HepG2 (cell line): ENCODE measurements around the gene MS4A6A. TPM values are rescaled to one million over a fixed set of nuclear protein-coding genes. Genes with fewer than 3 reads are reported as not detected.

ENCODE experiments used
- GMEB2 ChIP-seq: IDR thresholded peaks from 2 replicates; pipeline ENCODE4 v1.6.1; 2016; ENCODE audit warnings: missing biosample characterization, missing genetic modification reagents, low read depth
- HMG20A ChIP-seq: IDR thresholded peaks from 2 replicates; pipeline ENCODE4 v1.6.1; 2016; ENCODE audit warnings: borderline replicate concordance
- HNRNPL ChIP-seq: fragments of 200-400 bp; formaldehyde crosslinking; IDR thresholded peaks from 2 replicates; pipeline ENCODE4 v1.6.1; 2017; ENCODE audit warnings: mild to moderate bottlenecking, low read depth, low read length
- KDM1A ChIP-seq: IDR thresholded peaks from 2 replicates; pipeline ENCODE4 v1.6.1; 2016; ENCODE audit warnings: missing compliant biosample characterization
- MED13 ChIP-seq: sonication (generic); formaldehyde crosslinking; IDR thresholded peaks from 2 replicates; pipeline ENCODE4 v1.5.0; 2020; ENCODE audit warnings: missing genetic modification reagents
- NFE2L1 ChIP-seq: sonication (generic); formaldehyde crosslinking; IDR thresholded peaks from 2 replicates; pipeline ENCODE4 v1.4.0; 2020; ENCODE audit warnings: missing genetic modification reagents, mild to moderate bottlenecking, borderline replicate concordance
- PAX8 ChIP-seq: sonication (generic); formaldehyde crosslinking; IDR thresholded peaks from 2 replicates; pipeline ENCODE4 v1.8.0; 2022; ENCODE audit warnings: mild to moderate bottlenecking, missing genetic modification reagents, borderline replicate concordance
- REXO4 ChIP-seq: sonication (generic); formaldehyde crosslinking; IDR thresholded peaks from 2 replicates; pipeline ENCODE4 v1.8.0; 2022; ENCODE audit warnings: missing genetic modification reagents, mild to moderate bottlenecking, borderline replicate concordance
- TBX3 ChIP-seq: fragments of 450-650 bp; IDR thresholded peaks from 2 replicates; pipeline ENCODE4 v1.6.1; 2017; ENCODE audit warnings: antibody characterized with exemption, mild to moderate bottlenecking, inconsistent platforms, borderline replicate concordance
- TSC22D2 ChIP-seq: sonication (generic); formaldehyde crosslinking; IDR thresholded peaks from 2 replicates; pipeline ENCODE4 v1.5.1; 2020; ENCODE audit warnings: missing genetic modification reagents, mild to moderate bottlenecking, borderline replicate concordance
- ZFP36L2 ChIP-seq: sonication (generic); formaldehyde crosslinking; IDR thresholded peaks from 2 replicates; pipeline ENCODE4 v1.4.0; 2020; ENCODE audit warnings: missing genetic modification reagents
- ZFY ChIP-seq: sonication (generic); formaldehyde crosslinking; IDR thresholded peaks from 2 replicates; pipeline ENCODE4 v1.4.0; 2020; ENCODE audit warnings: missing genetic modification reagents
- ZNF205 ChIP-seq: IDR thresholded peaks from 2 replicates; pipeline ENCODE4 v1.6.1; 2018; ENCODE audit warnings: missing biosample characterization, missing genetic modification reagents
- ZNF253 ChIP-seq: sonication (generic); formaldehyde crosslinking; IDR thresholded peaks from 2 replicates; pipeline ENCODE4 v1.8.0; 2022; ENCODE audit warnings: mild to moderate bottlenecking, missing genetic modification reagents, borderline replicate concordance
- ZNF431 ChIP-seq: sonication (generic); formaldehyde crosslinking; IDR thresholded peaks from 2 replicates; pipeline ENCODE4 v1.9.0; 2022; ENCODE audit warnings: missing genetic modification reagents, low read depth, mild to moderate bottlenecking, borderline replicate concordance
- ZNF530 ChIP-seq: sonication (generic); formaldehyde crosslinking; IDR thresholded peaks from 2 replicates; pipeline ENCODE4 v1.5.0; 2020; ENCODE audit warnings: low read depth, mild to moderate bottlenecking, missing genetic modification reagents
- ZNF670 ChIP-seq: sonication (generic); formaldehyde crosslinking; IDR thresholded peaks from 2 replicates; pipeline ENCODE4 v1.8.0; 2022; ENCODE audit warnings: mild to moderate bottlenecking, missing genetic modification reagents, borderline replicate concordance
- ZNF703 ChIP-seq: sonication (generic); formaldehyde crosslinking; IDR thresholded peaks from 2 replicates; pipeline ENCODE4 v1.5.1; 2020; ENCODE audit warnings: missing genetic modification reagents, mild to moderate bottlenecking, moderate library complexity, borderline replicate concordance
- ZNF776 ChIP-seq: sonication (generic); formaldehyde crosslinking; IDR thresholded peaks from 2 replicates; pipeline ENCODE4 v1.4.0; 2020; ENCODE audit warnings: mild to moderate bottlenecking, missing genetic modification reagents
- polyA plus RNA-seq, 8 experiments: library from polyadenylated mRNA; depleted of rRNA in 3 of 8; stranded (reverse) in 7 of 8; unstranded in 1 of 8; fragments of >200 nt; fragmentation: Illumina TruSeq in 4 of 8; extraction: Trizol in 4 of 8; gene quantifications; 2 replicates each; pipeline versions ENCODE4 v1.2.1 to v1.2.3, GENCODE V29; 2011 to 2016; ENCODE audit warnings: low read depth in 4 of 8, missing spikeins in 1 of 8, mixed read lengths in 1 of 8; ENCODE audit not compliant: insufficient read depth in 1 of 8
- total RNA-seq, 5 experiments: library from RNA; depleted of rRNA; stranded (reverse); fragments of >200 nt; fragmentation: Illumina TruSeq; extraction: Trizol; gene quantifications; 2 replicates each; pipeline ENCODE4 v1.2.3, GENCODE V29; 2016; ENCODE audit warnings: low read depth in 1 of 5
- TF ChIP-seq, protein P1 (sequence below): fragments of 450-650 bp; IDR thresholded peaks from 2 replicates; pipeline ENCODE4 v1.6.1; 2017; ENCODE audit warnings: mild to moderate bottlenecking
- TF ChIP-seq, protein P2 (sequence below): IDR thresholded peaks from 2 replicates; pipeline ENCODE4 v1.6.1; 2016; ENCODE audit warnings: control low read depth
- TF ChIP-seq, protein P3 (sequence below): sonication (generic); formaldehyde crosslinking; IDR thresholded peaks from 2 replicates; pipeline ENCODE4 v1.4.0; 2020; ENCODE audit warnings: missing genetic modification reagents

MS4A6A gene
- total and polyA plus RNA-seq, 2 of the 13 experiments (the other 11 are each of a cell fraction or from before 2014, with no cell fraction given), result not detected

DNA sequence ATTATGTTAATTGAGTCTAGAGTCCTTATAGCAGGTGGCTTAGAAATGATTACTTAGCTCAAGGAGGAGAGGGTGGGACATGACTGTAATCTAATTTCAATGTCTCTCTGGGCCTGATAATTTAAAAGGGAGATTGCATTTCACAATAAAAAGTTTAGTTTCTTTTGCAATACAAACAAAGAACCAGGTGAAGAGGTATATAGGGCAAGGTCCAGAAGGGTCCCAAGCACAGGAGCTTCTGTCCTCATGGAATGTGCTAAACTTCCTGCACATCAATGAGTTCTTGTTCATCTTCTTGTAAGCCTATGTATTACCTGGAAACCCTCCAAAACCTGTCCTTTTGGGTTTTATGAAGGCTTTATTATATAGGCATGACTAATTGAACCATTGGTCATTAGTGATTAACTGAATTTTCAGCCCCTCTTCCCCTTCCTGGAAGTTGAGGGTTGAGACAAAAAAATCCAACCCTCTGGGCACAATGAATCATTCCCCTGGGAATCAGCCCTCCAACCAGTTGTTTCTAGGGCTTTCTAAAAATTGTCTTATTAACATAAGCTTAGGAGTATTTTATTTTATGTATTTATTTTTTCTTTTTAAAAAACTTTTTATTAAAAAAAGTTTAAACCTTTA lies 56.8 kb downstream of the MS4A6A start (continued):
- TF ChIP-seq, protein P1, sequence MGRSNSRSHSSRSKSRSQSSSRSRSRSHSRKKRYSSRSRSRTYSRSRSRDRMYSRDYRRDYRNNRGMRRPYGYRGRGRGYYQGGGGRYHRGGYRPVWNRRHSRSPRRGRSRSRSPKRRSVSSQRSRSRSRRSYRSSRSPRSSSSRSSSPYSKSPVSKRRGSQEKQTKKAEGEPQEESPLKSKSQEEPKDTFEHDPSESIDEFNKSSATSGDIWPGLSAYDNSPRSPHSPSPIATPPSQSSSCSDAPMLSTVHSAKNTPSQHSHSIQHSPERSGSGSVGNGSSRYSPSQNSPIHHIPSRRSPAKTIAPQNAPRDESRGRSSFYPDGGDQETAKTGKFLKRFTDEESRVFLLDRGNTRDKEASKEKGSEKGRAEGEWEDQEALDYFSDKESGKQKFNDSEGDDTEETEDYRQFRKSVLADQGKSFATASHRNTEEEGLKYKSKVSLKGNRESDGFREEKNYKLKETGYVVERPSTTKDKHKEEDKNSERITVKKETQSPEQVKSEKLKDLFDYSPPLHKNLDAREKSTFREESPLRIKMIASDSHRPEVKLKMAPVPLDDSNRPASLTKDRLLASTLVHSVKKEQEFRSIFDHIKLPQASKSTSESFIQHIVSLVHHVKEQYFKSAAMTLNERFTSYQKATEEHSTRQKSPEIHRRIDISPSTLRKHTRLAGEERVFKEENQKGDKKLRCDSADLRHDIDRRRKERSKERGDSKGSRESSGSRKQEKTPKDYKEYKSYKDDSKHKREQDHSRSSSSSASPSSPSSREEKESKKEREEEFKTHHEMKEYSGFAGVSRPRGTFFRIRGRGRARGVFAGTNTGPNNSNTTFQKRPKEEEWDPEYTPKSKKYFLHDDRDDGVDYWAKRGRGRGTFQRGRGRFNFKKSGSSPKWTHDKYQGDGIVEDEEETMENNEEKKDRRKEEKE, result no peak
- no peak for TF ChIP-seq ZNF205
- no peak for TF ChIP-seq TBX3
- no peak for TF ChIP-seq ZNF253
- TF ChIP-seq ZNF530 (CRISPR knock-in tag), result no peak
- TF ChIP-seq ZFY, result no peak
- TF ChIP-seq, protein P2, sequence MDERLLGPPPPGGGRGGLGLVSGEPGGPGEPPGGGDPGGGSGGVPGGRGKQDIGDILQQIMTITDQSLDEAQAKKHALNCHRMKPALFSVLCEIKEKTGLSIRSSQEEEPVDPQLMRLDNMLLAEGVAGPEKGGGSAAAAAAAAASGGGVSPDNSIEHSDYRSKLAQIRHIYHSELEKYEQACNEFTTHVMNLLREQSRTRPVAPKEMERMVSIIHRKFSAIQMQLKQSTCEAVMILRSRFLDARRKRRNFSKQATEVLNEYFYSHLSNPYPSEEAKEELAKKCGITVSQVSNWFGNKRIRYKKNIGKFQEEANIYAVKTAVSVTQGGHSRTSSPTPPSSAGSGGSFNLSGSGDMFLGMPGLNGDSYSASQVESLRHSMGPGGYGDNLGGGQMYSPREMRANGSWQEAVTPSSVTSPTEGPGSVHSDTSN (CRISPR knock-in tag), result no peak
- TF ChIP-seq ZNF431 (CRISPR knock-in tag), result no peak
- no peak for TF ChIP-seq MED13 (CRISPR knock-in tag)
- TF ChIP-seq REXO4 (CRISPR knock-in tag), result no peak
- TF ChIP-seq PAX8, result no peak
- TF ChIP-seq HNRNPL, result no peak
- no peak for TF ChIP-seq ZNF776
- no peak for TF ChIP-seq ZNF670 (CRISPR knock-in tag)
- no peak for TF ChIP-seq GMEB2
- no peak for TF ChIP-seq ZFP36L2
- TF ChIP-seq KDM1A (CRISPR knock-in tag), result no peak
- no peak for TF ChIP-seq TSC22D2 (CRISPR knock-in tag)
- TF ChIP-seq, protein P3, sequence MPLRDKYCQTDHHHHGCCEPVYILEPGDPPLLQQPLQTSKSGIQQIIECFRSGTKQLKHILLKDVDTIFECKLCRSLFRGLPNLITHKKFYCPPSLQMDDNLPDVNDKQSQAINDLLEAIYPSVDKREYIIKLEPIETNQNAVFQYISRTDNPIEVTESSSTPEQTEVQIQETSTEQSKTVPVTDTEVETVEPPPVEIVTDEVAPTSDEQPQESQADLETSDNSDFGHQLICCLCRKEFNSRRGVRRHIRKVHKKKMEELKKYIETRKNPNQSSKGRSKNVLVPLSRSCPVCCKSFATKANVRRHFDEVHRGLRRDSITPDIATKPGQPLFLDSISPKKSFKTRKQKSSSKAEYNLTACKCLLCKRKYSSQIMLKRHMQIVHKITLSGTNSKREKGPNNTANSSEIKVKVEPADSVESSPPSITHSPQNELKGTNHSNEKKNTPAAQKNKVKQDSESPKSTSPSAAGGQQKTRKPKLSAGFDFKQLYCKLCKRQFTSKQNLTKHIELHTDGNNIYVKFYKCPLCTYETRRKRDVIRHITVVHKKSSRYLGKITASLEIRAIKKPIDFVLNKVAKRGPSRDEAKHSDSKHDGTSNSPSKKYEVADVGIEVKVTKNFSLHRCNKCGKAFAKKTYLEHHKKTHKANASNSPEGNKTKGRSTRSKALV (CRISPR knock-in tag), result no peak
- TF ChIP-seq HMG20A, result no peak
- no peak for TF ChIP-seq ZNF703 (CRISPR knock-in tag)
- TF ChIP-seq NFE2L1 (CRISPR knock-in tag), result no peak
